H1 (cell line): ENCODE results near the gene CAPS. TPM values are rescaled to one million over a fixed set of nuclear protein-coding genes. Genes with fewer than 3 reads are reported as not detected.

Experiments
- CTCF ChIA-PET: fragments of 300-600 bp; sonication (Branson Sonifier 250); formaldehyde crosslinking; loops from one replicate; lab custom pipeline; 2021; ENCODE audit not compliant: partially characterized antibody; lab: Charles Lee
- POLR2A ChIA-PET: fragments of 300-600 bp; sonication (Branson Sonifier 250); formaldehyde crosslinking; loops from one replicate; lab custom pipeline; 2021; ENCODE audit warnings: inconsistent platforms; ENCODE audit not compliant: partially characterized antibody; lab: Charles Lee
- DNase-seq, 2 experiments: peaks; one replicate each; pipeline versions ENCODE4 v3.0.0 to v3.0.0-alpha.2; 2010 to 2022; ENCODE audit warnings: low spot score in 2 of 2, low read depth in 1 of 2, mixed read lengths in 1 of 2
- FAIRE-seq: peaks from 2 replicates; lab custom pipeline; 2011; peaks lifted over from hg19 to GRCh38; lab: Jason Lieb, UNC
- H2AFZ ChIP-seq: 2 replicates; pipeline ENCODE4 v1.8.1; 2012; ENCODE audit warnings: low read length, inconsistent platforms
- H2AK5ac ChIP-seq: 2 replicates; pipeline ENCODE4 v1.6.1; 2013; ENCODE audit warnings: low read depth, low read length
- H2BK120ac ChIP-seq: replicated peaks from 2 replicates; pipeline ENCODE3; 2013; ENCODE audit warnings: low read depth, low read length, inconsistent platforms
- H2BK12ac ChIP-seq: 2 replicates; pipeline ENCODE4 v1.6.1; 2013; ENCODE audit warnings: low read depth, low read length
- H2BK15ac ChIP-seq: 2 replicates; pipeline ENCODE4 v1.6.1; 2013; ENCODE audit warnings: low read length
- H2BK20ac ChIP-seq: 2 replicates; pipeline ENCODE4 v1.6.1; 2013; ENCODE audit warnings: low read length
- H2BK5ac ChIP-seq: 2 replicates; pipeline ENCODE4 v1.6.1; 2013; ENCODE audit warnings: low read depth, low read length
- H3K14ac ChIP-seq: 2 replicates; pipeline ENCODE4 v1.6.1; 2013; ENCODE audit warnings: inconsistent platforms; ENCODE audit not compliant: insufficient read length
- H3K18ac ChIP-seq: 2 replicates; pipeline ENCODE4 v1.6.1; 2013; ENCODE audit warnings: low read length; ENCODE audit errors: extremely low read depth
- H3K23ac ChIP-seq: 2 replicates; pipeline ENCODE4 v1.6.1; 2013; ENCODE audit warnings: inconsistent platforms; ENCODE audit not compliant: insufficient read length
- H3K23me2 ChIP-seq: 2 replicates; pipeline ENCODE4 v1.6.1; 2013; ENCODE audit warnings: low read depth, low read length
- H3K27ac ChIP-seq: 2 replicates; pipeline ENCODE4 v1.6.1; 2011; ENCODE audit warnings: low read depth, low read length, inconsistent platforms
- H3K27me3 ChIP-seq, 4 experiments: replicated peaks in 1 of 4; 1 replicate in 1 of 4; 2 replicates in 3 of 4; pipeline versions ENCODE4 v1.6.1 to v1.8.1; 2011 to 2013; ENCODE audit warnings: low read length in 3 of 4, mild to moderate bottlenecking in 3 of 4, inconsistent platforms in 2 of 4, mixed read lengths in 2 of 4, moderate library complexity in 1 of 4; ENCODE audit not compliant: control insufficient read depth in 3 of 4, insufficient read depth in 3 of 4; ENCODE audit errors: extremely low read depth in 1 of 4
- H3K36me3 ChIP-seq, 4 experiments: 2 replicates each; pipeline versions ENCODE4 v1.6.1 to v1.8.1; 2011 to 2013; ENCODE audit warnings: mild to moderate bottlenecking in 4 of 4, low read length in 3 of 4, moderate library complexity in 2 of 4, control low read depth in 1 of 4, inconsistent platforms in 1 of 4; ENCODE audit not compliant: insufficient read depth in 4 of 4, control insufficient read depth in 2 of 4
- H3K4ac ChIP-seq: replicated peaks from 2 replicates; pipeline ENCODE3; 2013; ENCODE audit warnings: low read length, low read depth, mixed read lengths, inconsistent platforms; ENCODE audit not compliant: insufficient read length
- H3K4me1 ChIP-seq, 4 experiments: replicated peaks in 1 of 4; 1 replicate in 1 of 4; 2 replicates in 3 of 4; pipeline versions ENCODE4 v1.6.1 to v1.8.1; 2011 to 2013; ENCODE audit warnings: low read length in 3 of 4, inconsistent platforms in 2 of 4, mixed read lengths in 1 of 4; ENCODE audit not compliant: insufficient read depth in 4 of 4, control insufficient read depth in 3 of 4
- H3K4me2 ChIP-seq, 2 experiments: 2 replicates each; pipeline versions ENCODE4 v1.6.1 to v1.8.1; 2011 to 2013; ENCODE audit warnings: low read depth in 2 of 2, low read length in 2 of 2, control low read depth in 1 of 2, inconsistent platforms in 1 of 2, mild to moderate bottlenecking in 1 of 2; ENCODE audit not compliant: insufficient read depth in 1 of 2
- H3K4me3 ChIP-seq, 4 experiments: fragments of 200-600, 300-600 bp in 1 of 4; sonication (generic), shearing (Covaris generic), sonication (Bioruptor Twin) in 1 of 4; 2 replicates each; pipeline versions ENCODE4 v1.5.1 to v1.8.1; 2011 to 2016; ENCODE audit warnings: low read length in 4 of 4, low read depth in 3 of 4, control low read depth in 2 of 4, inconsistent platforms in 2 of 4, mild to moderate bottlenecking in 2 of 4, mixed read lengths in 1 of 4, moderate library complexity in 1 of 4; ENCODE audit not compliant: insufficient read depth in 2 of 4; ENCODE audit errors: extremely low read depth in 1 of 4
- H3K56ac ChIP-seq: replicated peaks from 2 replicates; pipeline ENCODE3; 2013; ENCODE audit warnings: low read depth, mild to moderate bottlenecking, mixed read lengths, low read length, inconsistent platforms; ENCODE audit not compliant: insufficient read length
- H3K79me1 ChIP-seq: 2 replicates; pipeline ENCODE4 v1.6.1; 2013; ENCODE audit warnings: low read depth, low read length, control low read depth
- H3K79me2 ChIP-seq, 2 experiments: 2 replicates each; pipeline versions ENCODE4 v1.6.1 to v1.8.1; 2012 to 2013; ENCODE audit warnings: low read length in 2 of 2, mild to moderate bottlenecking in 2 of 2, inconsistent platforms in 1 of 2; ENCODE audit not compliant: insufficient read depth in 2 of 2, control insufficient read depth in 1 of 2
- H3K9ac ChIP-seq, 4 experiments: replicated peaks in 1 of 4; 1 replicate in 1 of 4; 2 replicates in 3 of 4; pipeline versions ENCODE4 v1.6.1 to v1.8.1; 2011 to 2013; ENCODE audit warnings: low read depth in 3 of 4, low read length in 3 of 4, control low read depth in 2 of 4, mild to moderate bottlenecking in 2 of 4, moderate library complexity in 2 of 4, inconsistent platforms in 1 of 4; ENCODE audit errors: extremely low read depth in 1 of 4
- H3K9me3 ChIP-seq, 2 experiments: 2 replicates each; pipeline versions ENCODE4 v1.6.1 to v1.8.1; 2012 to 2013; ENCODE audit warnings: mild to moderate bottlenecking in 2 of 2, moderate library complexity in 2 of 2, control low read depth in 1 of 2, inconsistent platforms in 1 of 2, low read depth in 1 of 2, low read length in 1 of 2, mixed read lengths in 1 of 2; ENCODE audit not compliant: insufficient read depth in 2 of 2
- H4K20me1 ChIP-seq, 2 experiments: replicated peaks in 1 of 2; 2 replicates each; pipeline versions ENCODE3 to v1.8.1; 2011 to 2013; ENCODE audit warnings: inconsistent platforms in 2 of 2, low read length in 2 of 2, mild to moderate bottlenecking in 1 of 2; ENCODE audit not compliant: insufficient read depth in 2 of 2, control insufficient read depth in 1 of 2
- H4K5ac ChIP-seq: 2 replicates; pipeline ENCODE4 v1.6.1; 2013; ENCODE audit warnings: low read length, low read depth, mixed read lengths, inconsistent platforms; ENCODE audit not compliant: insufficient read length
- H4K8ac ChIP-seq: 2 replicates; pipeline ENCODE4 v1.8.0; 2013; ENCODE audit warnings: mild to moderate bottlenecking, moderate library complexity, low read length, inconsistent platforms; ENCODE audit not compliant: insufficient read depth; ENCODE audit errors: extremely low read depth
- H4K91ac ChIP-seq: replicated peaks from 2 replicates; pipeline ENCODE3; 2013; ENCODE audit warnings: low read length, mixed read lengths, inconsistent platforms; ENCODE audit not compliant: insufficient read length
- EP300 ChIP-seq, 2 experiments: IDR thresholded peaks; 1 replicate in 1 of 2; 2 replicates in 1 of 2; pipeline ENCODE4 v1.6.1; 2011 to 2012; ENCODE audit warnings: low read depth in 2 of 2, low read length in 2 of 2, mild to moderate bottlenecking in 2 of 2, borderline replicate concordance in 1 of 2, inconsistent platforms in 1 of 2, moderate library complexity in 1 of 2
- KDM5A ChIP-seq: fragments of 200-600 bp; IDR thresholded peaks from 2 replicates; pipeline ENCODE4 v1.7.1; 2012; ENCODE audit warnings: mild to moderate bottlenecking, low read length, inconsistent platforms, mixed read lengths
- POU5F1 ChIP-seq: IDR thresholded peaks from 2 replicates; pipeline ENCODE4 v1.6.1; 2011; ENCODE audit warnings: low read depth, mild to moderate bottlenecking, low read length, moderate library complexity
- RBBP5 ChIP-seq: IDR thresholded peaks from 2 replicates; pipeline ENCODE4 v1.7.1; 2012; ENCODE audit warnings: low read depth, mild to moderate bottlenecking, inconsistent platforms, low read length, moderate library complexity, borderline replicate concordance
- RFX5 ChIP-seq: IDR thresholded peaks from 2 replicates; pipeline ENCODE4 v1.6.1; 2011; ENCODE audit warnings: low read depth, low read length, improper control_type of control experiment, borderline replicate concordance
- RXRA ChIP-seq: IDR thresholded peaks from 2 replicates; pipeline ENCODE4 v1.6.1; 2011; ENCODE audit warnings: low read depth, mild to moderate bottlenecking, low read length, moderate library complexity; ENCODE audit not compliant: insufficient read depth
- SP2 ChIP-seq: IDR thresholded peaks from 2 replicates; pipeline ENCODE4 v1.6.1; 2012; ENCODE audit warnings: mild to moderate bottlenecking, low read length, inconsistent platforms
- SP4 ChIP-seq: IDR thresholded peaks from 2 replicates; pipeline ENCODE4 v1.6.1; 2012; ENCODE audit warnings: low read length, inconsistent platforms
- SRF ChIP-seq: IDR thresholded peaks from 2 replicates; pipeline ENCODE4 v1.6.1; 2011; ENCODE audit warnings: mild to moderate bottlenecking, low read depth, low read length, moderate library complexity
- TCF12 ChIP-seq: IDR thresholded peaks from 2 replicates; pipeline ENCODE4 v1.6.1; 2011; ENCODE audit warnings: low read depth, mild to moderate bottlenecking, low read length
- YY1 ChIP-seq: IDR thresholded peaks from 2 replicates; pipeline ENCODE4 v1.6.1; 2011; ENCODE audit warnings: low read depth, mild to moderate bottlenecking, low read length
- WGBS, 2 experiments: shearing (Covaris generic) in 1 of 2; methylation state at CpG; one replicate each; pipeline versions ENCODE4 v1.1.6 to v1.1.7; 2013 to 2015; ENCODE audit warnings: low lambda C conversion rate in 2 of 2, mixed read lengths in 2 of 2, inconsistent platforms in 1 of 2, low coverage in 1 of 2, missing lambda C conversion rate in 1 of 2; ENCODE audit not compliant: insufficient replicate concordance in 2 of 2, insufficient coverage in 1 of 2, insufficient read length in 1 of 2; ENCODE audit errors: extremely low coverage in 1 of 2, missing lambda C conversion rate in 1 of 2; 5-methylcytosine and 5-hydroxymethylcytosine counted together
- polyA plus RNA-seq, 7 experiments: library from polyadenylated mRNA; depleted of rRNA in 3 of 7; stranded (reverse) in 5 of 7; unstranded in 2 of 7; fragments of >200 nt in 5 of 7; fragments of 200-250 nt in 2 of 7; gene quantifications; 1 replicate in 5 of 7; 2 replicates in 1 of 7; 4 replicates in 1 of 7; pipeline versions ENCODE4 v1.2.1 to v1.2.3, GENCODE V29; 2011 to 2013; ENCODE audit warnings: missing spikeins in 2 of 7, mixed read lengths in 2 of 7
- total RNA-seq: library from RNA; stranded (reverse); fragmentation: NEBNext Ultra II Directional; extraction: Animal tissue kit (Norgen Biotek cat#: 25700); gene quantifications from 2 replicates; pipeline ENCODE4 v1.2.1, GENCODE V29; 2021

CAPS gene
- total and polyA plus RNA-seq, 2 of the 8 experiments (the other 6 are each of a cell fraction or from before 2014, with no cell fraction given), result 2.1 to 2.4 TPM

DNA sequence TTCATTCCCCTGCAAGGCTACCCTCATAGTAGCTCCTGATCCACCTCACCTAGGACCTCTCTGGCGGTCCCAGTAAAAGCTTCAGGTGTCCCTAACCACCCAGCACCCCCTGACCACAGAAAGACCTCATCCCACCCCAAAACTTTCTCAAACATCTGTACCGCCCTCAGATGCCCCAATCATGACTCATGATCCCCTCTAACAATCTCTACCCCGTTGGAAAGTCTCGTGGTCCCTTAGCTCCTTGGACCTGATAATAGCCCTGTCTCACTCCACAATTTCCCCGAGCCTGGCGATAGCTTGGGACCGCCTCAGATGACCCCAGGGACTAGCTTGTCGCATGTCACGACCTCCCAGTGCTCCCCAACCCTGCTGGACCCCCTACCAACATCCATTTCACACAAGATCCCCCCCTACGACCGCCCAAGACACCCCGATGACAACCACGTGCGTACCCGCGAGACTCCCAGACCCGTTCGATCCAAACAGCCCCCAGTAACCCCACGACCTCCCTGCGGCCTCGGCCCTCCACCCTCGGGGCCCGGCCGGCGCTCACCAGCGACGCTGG lies 10.9 kb upstream of the CAPS start:
- peak overlapping the region; percentile 80 for H3K27ac ChIP-seq
- H2BK12ac ChIP-seq, result peak overlapping the region; percentile 27; the same call in 1 of the 2 replicates
- H3K23ac ChIP-seq, result no peak overlapping the region
- no peaks in the 10 kb centered on the region for H3K36me3 ChIP-seq
- ChIA-PET POLR2A (interaction anchor here (0.9 to 6.1 kb wide), 19 partner anchors 8 to 214 kb away, joined by 3 to 49 read pairs (median 7); partner anchors contain the start of genes CAPS, DUS3L, RANBP3 and RPL36), CTCF (interaction anchor here (0.7 to 6.5 kb wide), 6 partner anchors 11 to 131 kb away, joined by 3 to 43 read pairs (median 8); partner anchors contain the start of gene NRTN)
- FAIRE-seq (no peak), DNase-seq (no peak)
- H3K79me2 ChIP-seq, result peaks cover 3 to 34% of the 10 kb centered on the region in 2 experiments; a peak in 3 of 4 replicates
- no peak overlapping the region for H2AFZ ChIP-seq
- peak overlapping the region; percentile 98 for H4K8ac ChIP-seq
- H3K4me3 ChIP-seq, result peak overlapping the region; percentile 80 to 99 (median 95)
- no peaks in the 10 kb centered on the region for H3K9me3 ChIP-seq
- peak overlapping the region; percentile 80 for H4K91ac ChIP-seq
- H3K18ac ChIP-seq, result peak overlapping the region; percentile 87
- no peaks in the 10 kb centered on the region for H3K27me3 ChIP-seq
- H4K20me1 ChIP-seq, result peaks cover 3 to 14% of the 10 kb centered on the region in 2 experiments
- peaks cover 0 to 5% (median 0%) of the 10 kb centered on the region in 4 experiments; a peak in 4 of 7 replicates for H3K4me1 ChIP-seq
- H3K14ac ChIP-seq, result no peak overlapping the region
- WGBS, 2 experiments, result 4% methylated on average over 27 of the region's 27 CpGs; no CpG with 5 or more reads in 1 of the 2 experiments
- H3K9ac ChIP-seq, result peak overlapping the region; percentile 86 to 99 (median 96)
- H3K4me2 ChIP-seq, result peak overlapping the region; percentile 58 to 90
- H3K79me1 ChIP-seq, result peaks cover 5% of the 10 kb centered on the region
- peak overlapping the region; percentile 70 for H4K5ac ChIP-seq
- no peak overlapping the region for H2BK15ac ChIP-seq
- peak overlapping the region; percentile 82 for H3K56ac ChIP-seq
- no peak overlapping the region for H2BK120ac ChIP-seq
- H3K4ac ChIP-seq, result peak overlapping the region; percentile 47
- H3K23me2 ChIP-seq, result peaks cover 9% of the 10 kb centered on the region
- 0 out of 2 replicates have a peak overlapping the region, but pooled peaks have one; percentile 39 for H2AK5ac ChIP-seq
- H2BK20ac ChIP-seq, result no peak overlapping the region
- H2BK5ac ChIP-seq, result peak overlapping the region; percentile 98
- TF ChIP-seq TCF12 (no peak), SP4 (no peak), EP300 (IDR thresholded peaks at IDR 0.05; ENCODE audit: borderline replicate concordance in 1 of 2, low read depth in 2 of 2, low read length in 2 of 2) (no peak), RBBP5 (0 out of 2 replicates have a peak, but pooled peaks have one; percentile 15), YY1 (no peak), SRF (no peak), KDM5A (0 out of 2 replicates have a peak, but pooled peaks have one; percentile 5), POU5F1 (no peak), RFX5 (no peak), SP2 (no peak), RXRA (no peak)
